GM18909 (cell line): ENCODE measurements around the gene RPL27A.

Source experiments
- ATAC-seq: cut with Tn5 transposase; IDR thresholded peaks from one replicate; pipeline ENCODE4 v1.9.1; 2021; ENCODE audit warnings: mild to moderate bottlenecking; ENCODE audit not compliant: unreplicated experiment, poor library complexity

The RPL27A gene

GRCh38 chr11:8719211-8719649 lies 36.6 kb downstream of the RPL27A start:
- ATAC-seq = no peak

GRCh38 chr11:8719721-8720120 lies 37.1 kb downstream of the RPL27A start:
- no peak for ATAC-seq

GRCh38 chr11:8720352-8720751 lies 37.8 kb downstream of the RPL27A start:
- no peak for ATAC-seq

- ATAC-seq = no peak
Observed at GRCh38 chr11:8720868-8721608, 38.4 kb downstream of the RPL27A start.

GRCh38 chr11:8721609-8722500 lies 39.3 kb downstream of the RPL27A start:
- no peak for ATAC-seq

- no peak for ATAC-seq
Observed at GRCh38 chr11:8722809-8723208, 40.2 kb downstream of the RPL27A start.

- ATAC-seq = no peak
Observed at GRCh38 chr11:8723711-8724110, 41.1 kb downstream of the RPL27A start.

- no peak for ATAC-seq
Observed at GRCh38 chr11:8724682-8725081, 42.1 kb downstream of the RPL27A start.

GRCh38 chr11:8726395-8726794 lies 43.8 kb downstream of the RPL27A start:
- no peak for ATAC-seq

GRCh38 chr11:8728563-8728962 lies 46.0 kb downstream of the RPL27A start:
- no peak for ATAC-seq

GRCh38 chr11:8729067-8729466 lies 46.5 kb downstream of the RPL27A start:
- ATAC-seq = no peak

GRCh38 chr11:8729837-8730696 lies 47.5 kb downstream of the RPL27A start:
- no peak for ATAC-seq

- no peak for ATAC-seq
Observed at GRCh38 chr11:8730697-8731020, 48.1 kb downstream of the RPL27A start.

GRCh38 chr11:8731647-8732323 lies 49.2 kb downstream of the RPL27A start:
- ATAC-seq = peak; percentile 55

- peak; percentile 82 for ATAC-seq
Observed at GRCh38 chr11:8732324-8732670, 49.7 kb downstream of the RPL27A start.

- ATAC-seq = peak; percentile 11
Observed at GRCh38 chr11:8732748-8733241, 50.2 kb downstream of the RPL27A start.

GRCh38 chr11:8733852-8734251 lies 51.3 kb downstream of the RPL27A start:
- ATAC-seq = no peak

- no peak for ATAC-seq
Observed at GRCh38 chr11:8735094-8735493, 52.5 kb downstream of the RPL27A start.

GRCh38 chr11:8739309-8739793 lies 56.8 kb downstream of the RPL27A start:
- ATAC-seq = no peak
